Panc1 (cell line): ENCODE measurements around the gene ADSL. TPM values are rescaled to one million over a fixed set of nuclear protein-coding genes. Genes with fewer than 3 reads are reported as not detected.

Experiments used
- ATAC-seq: fragments of 200-7000 bp; cut with Tn5 transposase; 2 replicates; pipeline ENCODE4 v1.9.1; 2020; ENCODE audit warnings: mild to moderate bottlenecking, moderate library complexity
- BruUV-seq: library from RNA; stranded (reverse); fragments of 400-500 nt; replicated peaks from 2 replicates; lab custom pipeline; 2021; lab: Mats Ljungman, UMichigan
- CTCF ChIA-PET: fragments of 300-600 bp; sonication (Branson Sonifier 250); formaldehyde crosslinking; loops from one replicate; lab custom pipeline; 2022; ENCODE audit warnings: antibody characterized with exemption; lab: Charles Lee
- POLR2A ChIA-PET: fragments of 300-600 bp; sonication (Branson Sonifier 250); formaldehyde crosslinking; loops from one replicate; lab custom pipeline; 2022; ENCODE audit warnings: antibody characterized with exemption; lab: Charles Lee
- DNase-seq: peaks from one replicate; pipeline ENCODE4 v3.0.0-alpha.2; 2010; ENCODE audit warnings: low read depth, low spot score
- H3K27ac ChIP-seq: 2 replicates; pipeline ENCODE4 v1.5.1; 2011; ENCODE audit warnings: mild to moderate bottlenecking, low read length, inconsistent platforms
- H3K27me3 ChIP-seq: fragments of 200-500 bp; sonication (Bioruptor generic); 2 replicates; pipeline ENCODE4 v1.6.0; 2014; ENCODE audit warnings: low read length, inconsistent platforms; ENCODE audit not compliant: control insufficient read depth, insufficient read depth
- H3K36me3 ChIP-seq: fragments of 200-500 bp; sonication (Bioruptor generic); 2 replicates; pipeline ENCODE4 v1.5.1; 2014; ENCODE audit warnings: inconsistent platforms, mild to moderate bottlenecking, low read length, moderate library complexity; ENCODE audit not compliant: control insufficient read depth, insufficient read depth
- H3K4me1 ChIP-seq: 2 replicates; pipeline ENCODE4 v1.5.1; 2011; ENCODE audit warnings: inconsistent platforms, mild to moderate bottlenecking, low read length, moderate library complexity; ENCODE audit not compliant: control insufficient read depth, insufficient read depth
- H3K4me3 ChIP-seq, 2 experiments: 2 replicates each; pipeline ENCODE4 v1.5.1; 2011 to 2012; ENCODE audit warnings: low read depth in 2 of 2, low read length in 2 of 2, mild to moderate bottlenecking in 2 of 2, inconsistent platforms in 1 of 2, moderate library complexity in 1 of 2
- H3K9me3 ChIP-seq: fragments of 200-500 bp; sonication (Bioruptor generic); 2 replicates; pipeline ENCODE4 v1.5.1; 2014; ENCODE audit warnings: low read depth, mild to moderate bottlenecking, inconsistent platforms, low read length, moderate library complexity; ENCODE audit not compliant: control insufficient read depth, insufficient read depth
- CTCF ChIP-seq: fragments of 450-650 bp; IDR thresholded peaks from 2 replicates; pipeline ENCODE4 v1.5.1; 2017; ENCODE audit warnings: mild to moderate bottlenecking
- POLR2AphosphoS5 ChIP-seq: IDR thresholded peaks from 2 replicates; pipeline ENCODE4 v1.6.1; 2012; ENCODE audit warnings: mild to moderate bottlenecking, low read depth, low read length, moderate library complexity
- REST ChIP-seq, 2 experiments: IDR thresholded peaks; 2 replicates each; pipeline ENCODE4 v1.6.1; 2011 to 2012; ENCODE audit warnings: low read depth in 2 of 2, control low read depth in 1 of 2, low read length in 1 of 2, mild to moderate bottlenecking in 1 of 2, moderate library complexity in 1 of 2; ENCODE audit not compliant: insufficient read depth in 1 of 2
- SIN3A ChIP-seq: IDR thresholded peaks from 2 replicates; pipeline ENCODE4 v1.6.1; 2012; ENCODE audit warnings: low read depth, mild to moderate bottlenecking, low read length, moderate library complexity, borderline replicate concordance; ENCODE audit not compliant: insufficient read depth
- TCF7L2 ChIP-seq: IDR thresholded peaks from 2 replicates; pipeline ENCODE4 v1.6.1; 2011; ENCODE audit warnings: mild to moderate bottlenecking, low read depth, low read length, inconsistent platforms
- in situ Hi-C: cut with HindIII; loops from 2 replicates; pipeline ENCODE4 v1.10.0; 2016; ENCODE audit warnings: low sequenced_read_pairs, low pct_unique_long_range_greater_than_20kb
- intact Hi-C: fragments of 100-400 bp; cut with micrococcal nuclease; formaldehyde crosslinking; loops from one replicate; pipeline ENCODE4 v1.10.0; 2022; ENCODE audit not compliant: unreplicated experiment
- total RNA-seq: library from RNA; stranded (reverse); gene quantifications from one replicate; pipeline ENCODE4 v1.2.1, GENCODE V29; 2021; ENCODE audit not compliant: unreplicated experiment

ADSL gene
- total RNA-seq, 1 experiment from 2014 or later: 107 TPM

- no peaks in the 10 kb centered on the region for H3K9me3 ChIP-seq
- intact Hi-C loops (no loop called here), in situ Hi-C loops (no loop called here)
- no peaks in the 10 kb centered on the region for H3K27me3 ChIP-seq
- no peak for TF ChIP-seq CTCF
- TF ChIP-seq REST (IDR thresholded peaks at IDR 0.05; ENCODE audit: insufficient read depth in 1 of 2, low read depth in 2 of 2, low read length in 1 of 2): no peak
- TF ChIP-seq TCF7L2: no peak
- TF ChIP-seq SIN3A: no peak
- TF ChIP-seq POLR2AphosphoS5: no peak
- ChIA-PET CTCF (no interaction called here), POLR2A (no interaction called here)
- BruUV-seq: no TSS peak
- no peak overlapping the region for H3K27ac ChIP-seq
- H3K4me3 ChIP-seq: no peak overlapping the region
- ATAC-seq (no peak), DNase-seq (no peak)
- no peaks in the 10 kb centered on the region for H3K4me1 ChIP-seq
- no peaks in the 10 kb centered on the region for H3K36me3 ChIP-seq
Measured at GRCh38 chr22:40388231-40388630, 41.9 kb downstream of the ADSL start.

GRCh38 chr22:40391417-40391816, 45.1 kb downstream of the ADSL start:
- POLR2A ChIA-PET: no interaction called here
- no peak overlapping the region for H3K27ac ChIP-seq
- in situ Hi-C loops: no loop called here
- H3K27me3 ChIP-seq: no peaks in the 10 kb centered on the region
- no peak for ATAC-seq
- H3K36me3 ChIP-seq: no peaks in the 10 kb centered on the region
- H3K4me3 ChIP-seq: no peak overlapping the region
- intact Hi-C loops: no loop called here
- no peak for DNase-seq
- H3K9me3 ChIP-seq: no peaks in the 10 kb centered on the region
- BruUV-seq: no TSS peak
- TF ChIP-seq POLR2AphosphoS5 (no peak), REST (IDR thresholded peaks at IDR 0.05; ENCODE audit: insufficient read depth in 1 of 2, low read depth in 2 of 2, low read length in 1 of 2) (no peak), TCF7L2 (no peak), SIN3A (no peak), CTCF (no peak)
- CTCF ChIA-PET: no interaction called here
- H3K4me1 ChIP-seq: no peaks in the 10 kb centered on the region
